HEK293 (cell line): Measurements from ENCODE around the gene SCGB1A1.

Source experiments
- CTCF ChIA-PET: fragments of 350-600 bp; formaldehyde crosslinking; extraction: SDS; loops from one replicate; lab custom pipeline; 2021; ENCODE audit warnings: antibody characterized with exemption; lab: Yijun Ruan, JAX
- POLR2A ChIA-PET: fragments of 300-600 bp; formaldehyde crosslinking; extraction: SDS; loops from one replicate; lab custom pipeline; 2020; ENCODE audit warnings: antibody characterized with exemption, inconsistent platforms; lab: Yijun Ruan, JAX
- H3K27ac ChIP-seq: fragments of 200-500 bp; sonication (Bioruptor generic); 2 replicates; pipeline ENCODE4 v1.5.1; 2014; ENCODE audit warnings: low read depth, low read length, control low read depth, inconsistent platforms; ENCODE audit errors: extremely low read depth
- H3K36me3 ChIP-seq, 2 experiments: fragments of 200-500 bp in 1 of 2; sonication (Bioruptor generic) in 1 of 2; 1 replicate in 1 of 2; 2 replicates in 1 of 2; pipeline ENCODE4 v1.5.1; 2014 to 2017; ENCODE audit warnings: inconsistent platforms in 2 of 2, low read length in 2 of 2; ENCODE audit not compliant: control insufficient read depth in 2 of 2, insufficient read depth in 1 of 2
- H3K4me1 ChIP-seq: fragments of 200-500 bp; sonication (Bioruptor generic); 2 replicates; pipeline ENCODE4 v1.5.1; 2014; ENCODE audit warnings: mild to moderate bottlenecking, low read length, inconsistent platforms; ENCODE audit not compliant: control insufficient read depth, insufficient read depth
- H3K4me3 ChIP-seq: 2 replicates; pipeline ENCODE4 v1.5.1; 2011; ENCODE audit warnings: low read depth, mild to moderate bottlenecking, control low read depth, low read length, moderate library complexity
- H3K9me3 ChIP-seq: fragments of 200-500 bp; sonication (Bioruptor generic); 2 replicates; pipeline ENCODE4 v1.5.1; 2014; ENCODE audit warnings: low read depth, low read length, inconsistent platforms; ENCODE audit not compliant: control insufficient read depth, insufficient read depth
- BCL6B ChIP-seq: fragments of 450-650 bp; formaldehyde crosslinking; IDR thresholded peaks from 2 replicates; pipeline ENCODE4 v1.5.1; 2017; ENCODE audit warnings: missing biosample characterization, missing genetic modification characterization
- EGR2 ChIP-seq: fragments of 450-650 bp; formaldehyde crosslinking; IDR thresholded peaks from 2 replicates; pipeline ENCODE4 v1.5.1; 2016; ENCODE audit warnings: low read depth, missing biosample characterization, missing genetic modification characterization
- INSM2 ChIP-seq: fragments of 450-650 bp; formaldehyde crosslinking; IDR thresholded peaks from 2 replicates; pipeline ENCODE4 v1.5.1; 2016; ENCODE audit warnings: missing biosample characterization, missing genetic modification characterization
- KLF7 ChIP-seq: fragments of 450-650 bp; formaldehyde crosslinking; IDR thresholded peaks from 2 replicates; pipeline ENCODE4 v1.5.1; 2016; ENCODE audit warnings: missing biosample characterization, missing genetic modification characterization, borderline replicate concordance
- REST ChIP-seq: fragments of 450-650 bp; formaldehyde crosslinking; IDR thresholded peaks from 2 replicates; pipeline ENCODE4 v1.5.1; 2016; ENCODE audit warnings: missing biosample characterization, missing genetic modification characterization
- ZBTB21 ChIP-seq: fragments of 450-650 bp; formaldehyde crosslinking; IDR thresholded peaks from 2 replicates; pipeline ENCODE4 v1.5.1; 2017; ENCODE audit warnings: missing biosample characterization, missing genetic modification characterization
- ZFHX2 ChIP-seq: fragments of 450-650 bp; formaldehyde crosslinking; conservative IDR thresholded peaks from 2 replicates; pipeline ENCODE4 v1.5.1; 2016; ENCODE audit warnings: missing biosample characterization, missing genetic modification characterization
- ZIC2 ChIP-seq: fragments of 450-650 bp; formaldehyde crosslinking; IDR thresholded peaks from 2 replicates; pipeline ENCODE4 v1.5.1; 2016; ENCODE audit warnings: missing biosample characterization, missing genetic modification characterization
- ZNF2 ChIP-seq: fragments of 450-650 bp; formaldehyde crosslinking; IDR thresholded peaks from 2 replicates; pipeline ENCODE4 v1.5.1; 2016; ENCODE audit warnings: missing biosample characterization, missing genetic modification characterization
- ZNF350 ChIP-seq: fragments of 450-650 bp; formaldehyde crosslinking; IDR thresholded peaks from 2 replicates; pipeline ENCODE4 v1.5.0; 2017; ENCODE audit warnings: missing biosample characterization, mild to moderate bottlenecking, missing genetic modification characterization
- ZNF354C ChIP-seq: fragments of 450-650 bp; formaldehyde crosslinking; IDR thresholded peaks from 2 replicates; pipeline ENCODE4 v1.5.1; 2016; ENCODE audit warnings: missing biosample characterization, missing genetic modification characterization, low read depth, borderline replicate concordance
- ZNF514 ChIP-seq: fragments of 450-650 bp; formaldehyde crosslinking; IDR thresholded peaks from 2 replicates; pipeline ENCODE4 v1.5.1; 2016; ENCODE audit warnings: missing biosample characterization, missing genetic modification characterization
- ZNF530 ChIP-seq: fragments of 450-650 bp; formaldehyde crosslinking; IDR thresholded peaks from 2 replicates; pipeline ENCODE4 v1.5.1; 2016; ENCODE audit warnings: low read depth, missing biosample characterization, missing genetic modification characterization
- ZNF555 ChIP-seq: fragments of 450-650 bp; formaldehyde crosslinking; conservative IDR thresholded peaks from 2 replicates; pipeline ENCODE4 v1.5.1; 2017; ENCODE audit warnings: missing biosample characterization, mild to moderate bottlenecking, missing genetic modification characterization, inconsistent platforms
- ZNF571 ChIP-seq: fragments of 450-650 bp; formaldehyde crosslinking; IDR thresholded peaks from 2 replicates; pipeline ENCODE4 v1.5.0; 2017; ENCODE audit warnings: missing biosample characterization, missing genetic modification characterization
- ZNF610 ChIP-seq: fragments of 450-650 bp; formaldehyde crosslinking; IDR thresholded peaks from 2 replicates; pipeline ENCODE4 v1.5.1; 2016; ENCODE audit warnings: missing biosample characterization, missing genetic modification characterization, borderline replicate concordance
- ZNF623 ChIP-seq: fragments of 450-650 bp; formaldehyde crosslinking; IDR thresholded peaks from 2 replicates; pipeline ENCODE4 v1.5.1; 2016; ENCODE audit warnings: missing biosample characterization, missing genetic modification characterization
- ZNF660 ChIP-seq: fragments of 450-650 bp; IDR thresholded peaks from 2 replicates; pipeline ENCODE4 v1.5.1; 2018; ENCODE audit warnings: missing biosample characterization, mild to moderate bottlenecking, missing genetic modification characterization
- ZNF692 ChIP-seq: fragments of 450-650 bp; formaldehyde crosslinking; IDR thresholded peaks from 2 replicates; pipeline ENCODE4 v1.5.1; 2016; ENCODE audit warnings: missing biosample characterization, missing genetic modification characterization
- ZNF704 ChIP-seq: fragments of 450-650 bp; formaldehyde crosslinking; IDR thresholded peaks from 2 replicates; pipeline ENCODE4 v1.5.1; 2016; ENCODE audit warnings: missing biosample characterization, missing genetic modification characterization
- ZNF768 ChIP-seq: fragments of 450-650 bp; formaldehyde crosslinking; IDR thresholded peaks from 2 replicates; pipeline ENCODE4 v1.5.1; 2018; ENCODE audit warnings: missing biosample characterization, mild to moderate bottlenecking, missing genetic modification characterization
- ZNF776 ChIP-seq: fragments of 450-650 bp; formaldehyde crosslinking; IDR thresholded peaks from 2 replicates; pipeline ENCODE4 v1.5.0; 2017; ENCODE audit warnings: missing biosample characterization, missing genetic modification characterization, borderline replicate concordance
- ZNF785 ChIP-seq: fragments of 450-650 bp; formaldehyde crosslinking; IDR thresholded peaks from 2 replicates; pipeline ENCODE4 v1.5.1; 2016; ENCODE audit warnings: missing biosample characterization, missing genetic modification characterization

The SCGB1A1 gene

GRCh38 chr11:62395885-62396551, 22.8 kb upstream of the SCGB1A1 start:
- Histone ChIP-seq H3K9me3 (no peaks in the 10 kb centered on the region), H3K36me3 (peaks cover 0 to 11% of the 10 kb centered on the region in 2 experiments; a peak in 1 of 3 replicates), H3K4me1 (no peaks in the 10 kb centered on the region), H3K4me3 (no peak overlapping the region), H3K27ac (no peak overlapping the region)
- POLR2A ChIA-PET: interaction anchor here (0.6 to 2.5 kb wide), 4 partner anchors 24 to 196 kb away, joined by 3 to 18 read pairs (median 8); partner anchors contain the start of genes EEF1G and TUT1
- TF ChIP-seq ZNF776 (tag by site-specific recombination) (no peak), ZNF768 (tag by site-specific recombination) (no peak), ZNF623 (tag by site-specific recombination) (no peak), ZNF350 (tag by site-specific recombination) (no peak), ZNF514 (tag by site-specific recombination) (no peak), ZIC2 (tag by site-specific recombination) (no peak), EGR2 (tag by site-specific recombination) (peak; percentile 48), ZFHX2 (0 out of 2 replicates have a peak, but pooled peaks have one; percentile 38), ZNF2 (no peak)
- CTCF ChIA-PET: interaction anchor here (0.6 to 4.8 kb wide), 24 partner anchors 8 to 299 kb away, joined by 3 to 86 read pairs (median 6); partner anchors contain the start of gene TUT1

GRCh38 chr11:62398011-62398994, 20.5 kb upstream of the SCGB1A1 start:
- no peaks in the 10 kb centered on the region for H3K9me3 ChIP-seq
- no peaks in the 10 kb centered on the region for H3K36me3 ChIP-seq
- no peaks in the 10 kb centered on the region for H3K4me1 ChIP-seq
- no peak overlapping the region for H3K27ac ChIP-seq
- CTCF ChIA-PET: interaction anchor here (0.7 to 4.7 kb wide), 4 partner anchors 9 to 159 kb away, joined by 3 to 36 read pairs (median 4); no protein-coding TSS in a partner anchor
- POLR2A ChIA-PET: interaction anchor here (1.0 to 1.4 kb wide), 2 partner anchors 26 to 176 kb away, joined by 3 to 4 read pairs; partner anchors contain the start of gene EEF1G
- H3K4me3 ChIP-seq: no peak overlapping the region
- TF ChIP-seq ZNF555: no peak
- TF ChIP-seq ZNF354C (tag by site-specific recombination): no peak
- TF ChIP-seq ZBTB21 (tag by site-specific recombination): no peak
- no peak for TF ChIP-seq BCL6B (tag by site-specific recombination)
- no peak for TF ChIP-seq ZNF660 (tag by site-specific recombination)
- TF ChIP-seq ZNF571 (tag by site-specific recombination): no peak
- no peak for TF ChIP-seq KLF7 (tag by site-specific recombination)
- TF ChIP-seq ZNF785 (tag by site-specific recombination): no peak
- no peak for TF ChIP-seq ZNF704 (tag by site-specific recombination)
- TF ChIP-seq REST (tag by site-specific recombination): peak; percentile 25; the same call in 1 of the 2 replicates
- TF ChIP-seq INSM2 (tag by site-specific recombination): no peak
- TF ChIP-seq ZNF610 (tag by site-specific recombination): no peak
- peak; percentile 44; the same call in 1 of the 2 replicates for TF ChIP-seq ZNF692
- TF ChIP-seq ZNF530 (tag by site-specific recombination): no peak
